OCI-LY7 (cell line): Measurements from ENCODE around the gene PSEN1. TPM values are rescaled to one million over a fixed set of nuclear protein-coding genes. Genes with fewer than 3 reads are reported as not detected.

Source experiments
- BruUV-seq: library from RNA; stranded (reverse); fragments of 400-500 nt; replicated peaks from 2 replicates; lab custom pipeline; 2021; lab: Mats Ljungman, UMichigan
- CTCF ChIA-PET: fragments of 300-600 bp; sonication (Branson Sonifier 250); formaldehyde crosslinking; loops from one replicate; lab custom pipeline; 2022; ENCODE audit warnings: antibody characterized with exemption; ENCODE audit not compliant: unreplicated experiment; lab: Charles Lee
- POLR2A ChIA-PET: fragments of 300-600 bp; sonication (Branson Sonifier 250); formaldehyde crosslinking; loops from one replicate; lab custom pipeline; 2022; ENCODE audit warnings: antibody characterized with exemption; lab: Charles Lee
- DNase-seq: peaks from one replicate; pipeline ENCODE4 v3.0.0-alpha.2; 2015; ENCODE audit warnings: low spot score
- H2AFZ ChIP-seq: fragments of 200-600 bp; sonication (generic), shearing (Covaris generic); 2 replicates; pipeline ENCODE4 v1.6.1; 2014; ENCODE audit warnings: mild to moderate bottlenecking, antibody characterized with exemption, low read length, moderate library complexity
- H3K27ac ChIP-seq: fragments of 200-600 bp; sonication (generic); 2 replicates; pipeline ENCODE4 v1.5.1; 2014; ENCODE audit warnings: mixed run types, low read depth, mild to moderate bottlenecking, moderate library complexity, low read length, inconsistent platforms; ENCODE audit not compliant: poor library complexity, severe bottlenecking
- H3K36me3 ChIP-seq: fragments of 200-600 bp; sonication (generic); 2 replicates; pipeline ENCODE4 v1.6.1; 2014; ENCODE audit warnings: mild to moderate bottlenecking, antibody characterized with exemption, low read length, moderate library complexity, mixed read lengths; ENCODE audit not compliant: insufficient read depth
- H3K4me1 ChIP-seq: fragments of 200-600 bp; sonication (generic); 2 replicates; pipeline ENCODE4 v1.5.1; 2014; ENCODE audit warnings: mild to moderate bottlenecking, low read length; ENCODE audit not compliant: insufficient read depth, poor library complexity, severe bottlenecking
- H3K4me2 ChIP-seq: fragments of 200-600 bp; sonication (generic); 2 replicates; pipeline ENCODE4 v1.6.1; 2014; ENCODE audit warnings: mild to moderate bottlenecking, low read length
- H3K4me3 ChIP-seq: fragments of 200-600 bp; sonication (generic); 2 replicates; pipeline ENCODE4 v1.5.1; 2014; ENCODE audit warnings: mild to moderate bottlenecking, low read depth, low read length; ENCODE audit not compliant: poor library complexity, severe bottlenecking
- H3K79me2 ChIP-seq: fragments of 200-600 bp; sonication (generic); 2 replicates; pipeline ENCODE4 v1.6.1; 2016; ENCODE audit warnings: low read depth, mild to moderate bottlenecking, low read length, moderate library complexity, mixed read lengths; ENCODE audit not compliant: insufficient read depth
- H3K9me2 ChIP-seq: fragments of 200-600 bp; sonication (generic); 2 replicates; pipeline ENCODE4 v1.6.1; 2016; ENCODE audit warnings: mild to moderate bottlenecking, low read length, mixed read lengths; ENCODE audit not compliant: insufficient read depth
- H3K9me3 ChIP-seq: fragments of 200-600 bp; sonication (generic); 2 replicates; pipeline ENCODE4 v1.6.1; 2014; ENCODE audit warnings: mild to moderate bottlenecking, mixed run types, low read length, mixed read lengths
- H4K20me1 ChIP-seq: fragments of 200-600 bp; sonication (generic); 2 replicates; pipeline ENCODE4 v1.6.1; 2014; ENCODE audit warnings: mild to moderate bottlenecking, antibody characterized with exemption, low read length, moderate library complexity, mixed read lengths; ENCODE audit not compliant: insufficient read depth
- CTCF ChIP-seq: fragments of 200-600 bp; sonication (generic); conservative IDR thresholded peaks from 2 replicates; pipeline ENCODE4 v1.5.1; 2014; ENCODE audit warnings: mild to moderate bottlenecking, antibody characterized with exemption, low read length, moderate library complexity, mixed read lengths
- EZH2phosphoT487 ChIP-seq: fragments of 200-600 bp; sonication (generic); IDR thresholded peaks from 2 replicates; pipeline ENCODE4 v1.6.1; 2018; ENCODE audit warnings: low read depth, borderline replicate concordance, mild to moderate bottlenecking, mixed run types, antibody characterized with exemption, low read length, moderate library complexity, mixed read lengths
- intact Hi-C: fragments of 100-400 bp; cut with micrococcal nuclease; formaldehyde crosslinking; loops from one replicate; pipeline ENCODE4 v1.10.0; 2022; ENCODE audit not compliant: unreplicated experiment
- total RNA-seq, 2 experiments: library from RNA; depleted of rRNA in 1 of 2; stranded (reverse); fragments of >200 nt in 1 of 2; shearing (Covaris generic) in 1 of 2; gene quantifications; 2 replicates each; pipeline ENCODE4 v1.2.3, GENCODE V29; 2014 to 2022

PSEN1 gene
- total RNA-seq, 2 experiments from 2014 or later: 24.4 to 28.0 TPM

- Histone ChIP-seq H3K4me1 (peaks cover 10% of the 10 kb centered on the region), H3K4me2 (no peak overlapping the region), H3K4me3 (no peak overlapping the region), H2AFZ (no peak overlapping the region), H3K27ac (no peak overlapping the region), H3K36me3 (0 out of 2 replicates have a peak, but pooled peaks cover 4% of the 10 kb centered on the region), H3K9me2 (no peaks in the 10 kb centered on the region), H3K9me3 (no peaks in the 10 kb centered on the region), H3K79me2 (peaks cover 47% of the 10 kb centered on the region), H4K20me1 (no peaks in the 10 kb centered on the region)
- POLR2A ChIA-PET: no interaction called here
- CTCF ChIA-PET: no interaction called here
- BruUV-seq: no TSS peak
- intact Hi-C loops: no loop called here
- TF ChIP-seq EZH2phosphoT487 (no peak), CTCF (no peak)
- no peak for DNase-seq
Measured at GRCh38 chr14:73140811-73141323, 4.6 kb downstream of the PSEN1 start.

- Histone ChIP-seq H3K36me3 (0 out of 2 replicates have a peak, but pooled peaks cover 4% of the 10 kb centered on the region), H3K79me2 (peaks cover 52% of the 10 kb centered on the region), H3K27ac (no peak overlapping the region), H3K9me2 (no peaks in the 10 kb centered on the region), H4K20me1 (no peaks in the 10 kb centered on the region), H3K4me3 (no peak overlapping the region), H3K4me2 (no peak overlapping the region), H2AFZ (no peak overlapping the region), H3K9me3 (no peaks in the 10 kb centered on the region), H3K4me1 (peaks cover 6% of the 10 kb centered on the region)
- CTCF ChIA-PET: no interaction called here
- BruUV-seq: no TSS peak
- DNase-seq: no peak
- intact Hi-C loops: no loop called here
- no peak for TF ChIP-seq EZH2phosphoT487
- TF ChIP-seq CTCF: no peak
- POLR2A ChIA-PET: interaction anchor here (0.6 to 0.7 kb wide), 2 partner anchors 97 to 239 kb away, joined by 3 to 4 read pairs; no protein-coding TSS in a partner anchor
Measured at GRCh38 chr14:73142216-73142615, 5.9 kb downstream of the PSEN1 start.

- Histone ChIP-seq H3K27ac (no peak overlapping the region), H3K79me2 (peaks cover 45% of the 10 kb centered on the region), H3K9me2 (no peaks in the 10 kb centered on the region), H4K20me1 (no peaks in the 10 kb centered on the region), H3K4me3 (no peak overlapping the region), H3K9me3 (no peaks in the 10 kb centered on the region), H3K4me1 (no peaks in the 10 kb centered on the region), H2AFZ (no peak overlapping the region), H3K4me2 (no peak overlapping the region), H3K36me3 (peaks cover 10% of the 10 kb centered on the region; the same call in 1 of the 2 replicates)
- no TSS peak for BruUV-seq
- no peak for TF ChIP-seq EZH2phosphoT487
- TF ChIP-seq CTCF: no peak
- intact Hi-C loops: no loop called here
- ChIA-PET POLR2A (no interaction called here), CTCF (no interaction called here)
- no peak for DNase-seq
Measured at GRCh38 chr14:73143003-73143402, 6.7 kb downstream of the PSEN1 start.
